HL-60 (cell line): Measurements from ENCODE around the gene EIPR1.

Experiments used
- DNase-seq, 2 experiments: peaks; one replicate each; pipeline ENCODE4 v3.0.0-alpha.2; 2010 to 2020; ENCODE audit warnings: low read depth in 1 of 2, low spot score in 1 of 2
- H3K27ac ChIP-seq: fragments of 250-450 bp; sonication (Bioruptor Pico); replicated peaks from 2 replicates; pipeline ENCODE4 v1.5.1; 2020; ENCODE audit warnings: mild to moderate bottlenecking, moderate library complexity
- H3K27me3 ChIP-seq: fragments of 250-450 bp; sonication (Bioruptor Pico); 2 replicates; pipeline ENCODE4 v1.5.1; 2021; ENCODE audit warnings: mild to moderate bottlenecking, moderate library complexity; ENCODE audit not compliant: insufficient read depth, poor library complexity, severe bottlenecking
- H3K4me3 ChIP-seq: replicated peaks from 2 replicates; pipeline ENCODE4 v1.5.1; 2011; ENCODE audit warnings: mild to moderate bottlenecking, control low read depth, low read length; ENCODE audit not compliant: insufficient read depth
- GABPA ChIP-seq: IDR thresholded peaks from 2 replicates; pipeline ENCODE4 v1.6.1; 2012; ENCODE audit warnings: low read depth
- POLR2AphosphoS5 ChIP-seq: IDR thresholded peaks from 2 replicates; pipeline ENCODE4 v1.6.1; 2012; ENCODE audit warnings: low read depth
- SPI1 ChIP-seq: IDR thresholded peaks from 2 replicates; pipeline ENCODE4 v1.6.1; 2012; ENCODE audit warnings: low read depth, mild to moderate bottlenecking, borderline replicate concordance
- TF ChIP-seq, protein P1 (sequence below): IDR thresholded peaks from 2 replicates; pipeline ENCODE4 v1.6.1; 2012; ENCODE audit warnings: low read depth; ENCODE audit not compliant: insufficient replicate concordance
- TF ChIP-seq, protein P2 (sequence below): IDR thresholded peaks from one replicate; pipeline ENCODE4 v1.5.1; 2011; ENCODE audit warnings: low read length, control low read depth, inconsistent platforms; ENCODE audit not compliant: insufficient read depth

EIPR1 gene

GRCh38 chr2:3144856-3145255 lies 232.8 kb downstream of the EIPR1 start:
- no peaks in the 10 kb centered on the region for H3K27me3 ChIP-seq
- H3K4me3 ChIP-seq: no peak overlapping the region
- no peak for TF ChIP-seq SPI1
- DNase-seq: no peak
- no peak overlapping the region for H3K27ac ChIP-seq

DNA sequence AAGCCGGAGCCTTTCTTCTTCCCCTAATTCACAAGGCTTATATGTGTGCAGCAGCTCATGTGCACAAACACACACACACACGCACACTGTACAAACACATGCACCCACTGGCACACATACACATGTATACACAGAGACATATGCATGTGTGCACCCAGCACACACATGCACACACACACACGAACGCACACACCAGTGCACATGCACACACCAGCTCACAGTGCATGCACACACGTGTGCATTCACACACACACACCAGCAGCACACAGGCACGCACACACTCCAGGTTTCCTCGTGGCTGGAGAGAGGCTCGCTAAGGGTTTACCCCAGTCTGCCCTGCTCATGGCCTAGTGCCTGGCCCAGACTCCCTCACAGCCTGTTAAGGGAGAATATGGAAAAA lies 234.0 kb downstream of the EIPR1 start:
- no peak overlapping the region for H3K27ac ChIP-seq
- no peak overlapping the region for H3K4me3 ChIP-seq
- TF ChIP-seq GABPA: no peak
- TF ChIP-seq, protein P1, sequence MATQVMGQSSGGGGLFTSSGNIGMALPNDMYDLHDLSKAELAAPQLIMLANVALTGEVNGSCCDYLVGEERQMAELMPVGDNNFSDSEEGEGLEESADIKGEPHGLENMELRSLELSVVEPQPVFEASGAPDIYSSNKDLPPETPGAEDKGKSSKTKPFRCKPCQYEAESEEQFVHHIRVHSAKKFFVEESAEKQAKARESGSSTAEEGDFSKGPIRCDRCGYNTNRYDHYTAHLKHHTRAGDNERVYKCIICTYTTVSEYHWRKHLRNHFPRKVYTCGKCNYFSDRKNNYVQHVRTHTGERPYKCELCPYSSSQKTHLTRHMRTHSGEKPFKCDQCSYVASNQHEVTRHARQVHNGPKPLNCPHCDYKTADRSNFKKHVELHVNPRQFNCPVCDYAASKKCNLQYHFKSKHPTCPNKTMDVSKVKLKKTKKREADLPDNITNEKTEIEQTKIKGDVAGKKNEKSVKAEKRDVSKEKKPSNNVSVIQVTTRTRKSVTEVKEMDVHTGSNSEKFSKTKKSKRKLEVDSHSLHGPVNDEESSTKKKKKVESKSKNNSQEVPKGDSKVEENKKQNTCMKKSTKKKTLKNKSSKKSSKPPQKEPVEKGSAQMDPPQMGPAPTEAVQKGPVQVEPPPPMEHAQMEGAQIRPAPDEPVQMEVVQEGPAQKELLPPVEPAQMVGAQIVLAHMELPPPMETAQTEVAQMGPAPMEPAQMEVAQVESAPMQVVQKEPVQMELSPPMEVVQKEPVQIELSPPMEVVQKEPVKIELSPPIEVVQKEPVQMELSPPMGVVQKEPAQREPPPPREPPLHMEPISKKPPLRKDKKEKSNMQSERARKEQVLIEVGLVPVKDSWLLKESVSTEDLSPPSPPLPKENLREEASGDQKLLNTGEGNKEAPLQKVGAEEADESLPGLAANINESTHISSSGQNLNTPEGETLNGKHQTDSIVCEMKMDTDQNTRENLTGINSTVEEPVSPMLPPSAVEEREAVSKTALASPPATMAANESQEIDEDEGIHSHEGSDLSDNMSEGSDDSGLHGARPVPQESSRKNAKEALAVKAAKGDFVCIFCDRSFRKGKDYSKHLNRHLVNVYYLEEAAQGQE: no peak
- TF ChIP-seq POLR2AphosphoS5: no peak
- TF ChIP-seq SPI1: no peak
- TF ChIP-seq, protein P2, sequence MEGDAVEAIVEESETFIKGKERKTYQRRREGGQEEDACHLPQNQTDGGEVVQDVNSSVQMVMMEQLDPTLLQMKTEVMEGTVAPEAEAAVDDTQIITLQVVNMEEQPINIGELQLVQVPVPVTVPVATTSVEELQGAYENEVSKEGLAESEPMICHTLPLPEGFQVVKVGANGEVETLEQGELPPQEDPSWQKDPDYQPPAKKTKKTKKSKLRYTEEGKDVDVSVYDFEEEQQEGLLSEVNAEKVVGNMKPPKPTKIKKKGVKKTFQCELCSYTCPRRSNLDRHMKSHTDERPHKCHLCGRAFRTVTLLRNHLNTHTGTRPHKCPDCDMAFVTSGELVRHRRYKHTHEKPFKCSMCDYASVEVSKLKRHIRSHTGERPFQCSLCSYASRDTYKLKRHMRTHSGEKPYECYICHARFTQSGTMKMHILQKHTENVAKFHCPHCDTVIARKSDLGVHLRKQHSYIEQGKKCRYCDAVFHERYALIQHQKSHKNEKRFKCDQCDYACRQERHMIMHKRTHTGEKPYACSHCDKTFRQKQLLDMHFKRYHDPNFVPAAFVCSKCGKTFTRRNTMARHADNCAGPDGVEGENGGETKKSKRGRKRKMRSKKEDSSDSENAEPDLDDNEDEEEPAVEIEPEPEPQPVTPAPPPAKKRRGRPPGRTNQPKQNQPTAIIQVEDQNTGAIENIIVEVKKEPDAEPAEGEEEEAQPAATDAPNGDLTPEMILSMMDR: no peak
- H3K27me3 ChIP-seq: no peaks in the 10 kb centered on the region
- no peak for DNase-seq

- TF ChIP-seq SPI1 (no peak), POLR2AphosphoS5 (no peak), GABPA (no peak)
- TF ChIP-seq, protein P1: no peak
- TF ChIP-seq, protein P2: no peak
- no peak overlapping the region for H3K4me3 ChIP-seq
- DNase-seq: no peak
These were observed 234.6 kb downstream of the EIPR1 start for GRCh38 chr2:3142961-3143571.

GRCh38 chr2:3142210-3142609 lies 235.4 kb downstream of the EIPR1 start:
- H3K27me3 ChIP-seq: no peaks in the 10 kb centered on the region
- no peak overlapping the region for H3K27ac ChIP-seq
- DNase-seq: no peak
- TF ChIP-seq SPI1 (no peak), POLR2AphosphoS5 (no peak), GABPA (no peak)
- TF ChIP-seq, protein P2: no peak
- TF ChIP-seq, protein P1: no peak
- H3K4me3 ChIP-seq: no peak overlapping the region

More at GRCh38 chr2:3142961-3143571, 234.6 kb downstream of the EIPR1 start:
- Histone ChIP-seq H3K27me3 (no peaks in the 10 kb centered on the region), H3K27ac (no peak overlapping the region)
